ENCODE measurements around the gene USP47.

The USP47 gene

DNA sequence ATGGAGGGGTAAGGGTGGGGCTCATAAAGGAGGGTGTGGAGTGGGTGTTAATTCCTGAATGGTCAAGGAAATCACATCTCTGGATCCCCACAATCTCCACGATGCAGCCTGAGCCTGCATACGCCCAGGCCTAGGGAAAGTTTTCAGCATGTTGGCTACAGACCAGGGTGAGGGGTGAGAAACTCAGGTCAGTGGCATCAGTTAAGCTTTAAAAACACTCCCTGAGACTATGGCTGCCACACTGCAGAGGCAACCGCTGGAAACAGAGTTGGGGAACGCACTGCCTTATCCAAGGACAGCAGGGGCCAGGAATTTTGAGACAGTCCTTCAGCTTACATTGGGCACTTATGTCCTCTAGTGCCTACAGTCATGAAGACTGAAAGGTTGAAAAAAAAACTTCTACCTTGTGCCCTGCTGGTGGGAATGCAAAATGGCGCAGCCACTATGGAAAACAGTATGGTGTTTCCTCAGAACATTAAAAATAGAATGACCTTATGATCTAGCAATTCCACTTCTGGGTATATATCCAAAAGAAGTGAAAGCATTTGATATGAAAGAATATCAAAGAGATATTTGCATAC lies 147.0 kb downstream of the USP47 start:
- DNase-seq (ENCODE audit: low read depth, low spot score) = no peak
- Histone ChIP-seq H3K4me1 (ENCODE audit: control insufficient read depth, insufficient read depth, low read length) (peaks cover 2% of the 10 kb centered on the region), H3K9me3 (ENCODE audit: control insufficient read depth, insufficient read depth, low read length) (no peaks in the 10 kb centered on the region), H3K36me3 (ENCODE audit: control insufficient read depth, insufficient read depth, low read length) (no peaks in the 10 kb centered on the region), H3K27ac (ENCODE audit: low read length) (no peak overlapping the region), H3K4me3 (ENCODE audit: low read length) (no peak overlapping the region), H3K27me3 (ENCODE audit: control insufficient read depth, insufficient read depth, low read length) (no peaks in the 10 kb centered on the region)
- no CpG with 5 or more reads among the region's 5 CpGs for WGBS (ENCODE audit: insufficient coverage, insufficient read length)

DNA sequence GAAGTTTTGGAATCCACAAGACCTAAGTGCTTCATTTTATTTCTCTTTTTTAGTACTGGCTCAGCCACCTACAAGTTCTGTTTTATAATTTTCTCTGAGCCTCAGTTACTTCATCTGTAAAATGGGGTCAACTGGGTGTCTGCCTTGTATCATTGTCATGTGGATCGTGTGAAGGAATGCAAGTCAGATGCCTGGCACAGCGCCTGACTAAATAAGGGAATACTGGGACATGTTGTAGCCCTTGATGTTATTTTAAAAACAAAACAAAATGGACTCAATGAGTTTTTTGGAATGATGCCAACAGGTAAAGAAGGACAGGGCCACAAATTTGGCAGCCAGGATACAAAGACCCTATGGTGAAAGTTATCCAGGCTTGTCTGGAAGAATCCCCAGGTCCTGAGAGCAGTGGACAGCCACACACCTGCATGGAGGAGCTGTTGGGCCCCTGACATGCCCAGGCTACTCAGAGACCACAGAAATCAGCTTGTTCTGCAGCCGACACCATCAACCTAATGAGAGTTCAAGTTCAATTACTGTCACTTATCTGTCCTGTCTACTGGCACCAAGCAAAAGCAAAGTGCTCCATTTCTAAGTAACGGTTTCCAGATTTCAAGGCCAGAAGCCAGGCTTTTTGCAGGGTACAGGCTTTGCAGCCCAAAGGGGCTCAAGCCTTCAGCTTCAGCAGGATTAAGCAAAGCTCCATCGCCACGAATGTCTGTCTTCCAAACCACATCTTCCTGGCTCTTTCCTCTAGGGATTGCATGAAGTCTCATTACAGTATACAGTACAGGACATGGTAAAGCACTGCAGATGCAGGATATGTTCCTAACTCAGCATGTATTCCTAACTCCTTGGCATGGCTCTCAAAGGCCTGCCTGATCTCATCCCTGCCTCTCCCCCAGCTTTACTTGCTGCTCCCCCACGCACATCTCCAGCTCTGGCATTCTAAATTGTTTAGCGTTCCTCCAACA lies 148.3 kb downstream of the USP47 start:
- DNase-seq (ENCODE audit: low read depth, low spot score) = no peak
- Histone ChIP-seq H3K4me3 (ENCODE audit: low read length) (no peak overlapping the region), H3K36me3 (ENCODE audit: control insufficient read depth, insufficient read depth, low read length) (no peaks in the 10 kb centered on the region), H3K27ac (ENCODE audit: low read length) (no peak overlapping the region), H3K9me3 (ENCODE audit: control insufficient read depth, insufficient read depth, low read length) (no peaks in the 10 kb centered on the region), H3K27me3 (ENCODE audit: control insufficient read depth, insufficient read depth, low read length) (no peaks in the 10 kb centered on the region), H3K4me1 (ENCODE audit: control insufficient read depth, insufficient read depth, low read length) (peaks cover 2% of the 10 kb centered on the region)
- WGBS (ENCODE audit: insufficient coverage, insufficient read length) = no CpG with 5 or more reads among the region's 8 CpGs

DNA sequence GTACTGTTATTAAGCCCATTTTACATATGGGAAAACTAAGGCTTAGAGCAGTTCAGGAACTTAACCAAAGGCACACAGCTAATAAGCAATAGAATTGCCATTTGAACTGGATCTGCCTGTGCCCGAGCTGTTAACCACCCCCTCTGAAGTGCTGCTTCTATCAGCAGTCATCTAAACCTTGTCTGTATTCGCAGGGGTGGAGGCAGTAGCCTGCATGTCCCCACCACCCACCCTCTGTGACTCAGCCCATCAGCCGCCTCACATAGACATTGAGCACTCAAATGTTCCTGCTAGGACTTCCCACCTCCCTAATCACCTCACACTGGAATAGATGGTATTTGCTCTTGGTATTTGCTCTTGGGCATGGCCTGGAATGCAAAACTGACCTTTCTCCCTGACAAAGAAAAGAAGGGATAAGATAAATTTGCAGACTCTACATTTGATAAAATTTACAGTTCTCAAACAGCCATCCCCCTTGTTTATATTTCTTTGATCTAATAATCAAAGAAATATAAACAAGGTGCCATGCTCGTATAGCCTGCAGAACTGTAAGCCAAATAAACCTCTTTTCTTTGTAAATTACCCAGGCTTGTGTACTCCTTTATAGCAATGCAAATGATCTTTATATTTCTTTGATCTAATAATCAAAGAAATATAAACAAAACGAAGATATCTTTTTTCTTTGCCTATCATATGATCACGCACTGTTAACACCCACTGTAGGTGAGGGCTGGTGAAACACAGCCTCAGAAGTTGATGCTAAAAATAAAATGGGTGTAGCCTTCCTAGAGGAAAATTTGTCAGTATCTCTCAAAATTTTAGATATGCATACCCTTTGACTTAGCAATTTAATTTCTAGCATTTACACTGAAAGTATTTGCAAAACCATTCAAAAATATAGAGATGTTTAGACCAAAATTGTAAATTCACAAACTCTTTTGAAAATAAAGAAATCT lies 150.8 kb downstream of the USP47 start:
- H3K4me3 ChIP-seq (ENCODE audit: low read length) = no peak overlapping the region
- DNase-seq (ENCODE audit: low read depth, low spot score) = no peak
- no peak overlapping the region for H3K27ac ChIP-seq (ENCODE audit: low read length)
- H3K36me3 ChIP-seq (ENCODE audit: control insufficient read depth, insufficient read depth, low read length) = peaks cover 7% of the 10 kb centered on the region; the same call in 1 of the 2 replicates
- H3K27me3 ChIP-seq (ENCODE audit: control insufficient read depth, insufficient read depth, low read length) = no peaks in the 10 kb centered on the region
- no CpG with 5 or more reads among the region's 6 CpGs for WGBS (ENCODE audit: insufficient coverage, insufficient read length)
- no peaks in the 10 kb centered on the region for H3K9me3 ChIP-seq (ENCODE audit: control insufficient read depth, insufficient read depth, low read length)
- H3K4me1 ChIP-seq (ENCODE audit: control insufficient read depth, insufficient read depth, low read length) = no peaks in the 10 kb centered on the region

DNA sequence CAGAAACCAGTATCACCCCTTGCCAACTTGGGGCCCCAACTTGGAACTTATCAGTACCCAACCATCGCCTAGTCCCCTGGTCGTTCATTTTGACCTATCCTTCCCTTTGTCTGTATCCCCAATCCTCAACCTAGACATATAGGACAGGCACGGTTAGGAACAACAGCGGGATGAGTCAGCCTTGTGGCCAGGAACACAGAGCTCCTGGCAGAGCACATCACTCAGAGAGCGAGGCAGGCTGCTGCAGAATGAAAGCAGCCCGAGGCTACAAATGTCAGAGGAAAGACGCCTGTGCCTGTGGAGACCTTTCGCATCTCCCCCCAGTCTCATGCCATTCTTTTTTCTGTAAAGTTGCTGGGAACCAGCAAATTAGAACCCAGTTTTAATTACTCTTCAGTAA lies 152.1 kb downstream of the USP47 start:
- H3K4me3 ChIP-seq (ENCODE audit: low read length) = no peak overlapping the region
- WGBS (ENCODE audit: insufficient coverage, insufficient read length) = no CpG with 5 or more reads among the region's 8 CpGs
- no peaks in the 10 kb centered on the region for H3K9me3 ChIP-seq (ENCODE audit: control insufficient read depth, insufficient read depth, low read length)
- H3K4me1 ChIP-seq (ENCODE audit: control insufficient read depth, insufficient read depth, low read length) = no peaks in the 10 kb centered on the region
- no peaks in the 10 kb centered on the region for H3K27me3 ChIP-seq (ENCODE audit: control insufficient read depth, insufficient read depth, low read length)
- H3K27ac ChIP-seq (ENCODE audit: low read length) = no peak overlapping the region
- peaks cover 7% of the 10 kb centered on the region; the same call in 1 of the 2 replicates for H3K36me3 ChIP-seq (ENCODE audit: control insufficient read depth, insufficient read depth, low read length)
- no peak for DNase-seq (ENCODE audit: low read depth, low spot score)

DNA sequence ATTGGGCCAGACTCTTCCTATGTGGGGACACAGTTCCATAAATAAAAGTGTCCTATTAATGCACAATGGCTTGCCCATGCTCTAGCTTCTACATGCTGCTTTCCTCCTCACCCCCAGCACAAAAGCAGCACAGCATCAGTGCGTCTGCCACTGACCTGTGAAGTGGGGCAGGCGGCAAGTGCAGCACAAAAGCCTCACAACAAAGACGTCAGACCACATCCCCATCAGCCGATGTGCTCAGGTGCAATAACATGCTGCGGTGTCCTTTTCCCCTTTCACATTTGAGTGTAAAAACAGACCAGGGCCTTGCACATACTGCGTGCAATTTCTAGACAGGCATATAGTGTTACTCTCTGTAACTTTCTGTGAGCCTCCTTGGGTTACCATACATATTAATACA lies 153.8 kb downstream of the USP47 start:
- Histone ChIP-seq H3K27me3 (ENCODE audit: control insufficient read depth, insufficient read depth, low read length) (no peaks in the 10 kb centered on the region), H3K9me3 (ENCODE audit: control insufficient read depth, insufficient read depth, low read length) (no peaks in the 10 kb centered on the region), H3K4me3 (ENCODE audit: low read length) (no peak overlapping the region), H3K36me3 (ENCODE audit: control insufficient read depth, insufficient read depth, low read length) (peaks cover 7% of the 10 kb centered on the region; the same call in 1 of the 2 replicates), H3K4me1 (ENCODE audit: control insufficient read depth, insufficient read depth, low read length) (no peaks in the 10 kb centered on the region), H3K27ac (ENCODE audit: low read length) (no peak overlapping the region)
- WGBS (ENCODE audit: insufficient coverage, insufficient read length) = no CpG with 5 or more reads among the region's 6 CpGs
- DNase-seq (ENCODE audit: low read depth, low spot score) = no peak

DNA sequence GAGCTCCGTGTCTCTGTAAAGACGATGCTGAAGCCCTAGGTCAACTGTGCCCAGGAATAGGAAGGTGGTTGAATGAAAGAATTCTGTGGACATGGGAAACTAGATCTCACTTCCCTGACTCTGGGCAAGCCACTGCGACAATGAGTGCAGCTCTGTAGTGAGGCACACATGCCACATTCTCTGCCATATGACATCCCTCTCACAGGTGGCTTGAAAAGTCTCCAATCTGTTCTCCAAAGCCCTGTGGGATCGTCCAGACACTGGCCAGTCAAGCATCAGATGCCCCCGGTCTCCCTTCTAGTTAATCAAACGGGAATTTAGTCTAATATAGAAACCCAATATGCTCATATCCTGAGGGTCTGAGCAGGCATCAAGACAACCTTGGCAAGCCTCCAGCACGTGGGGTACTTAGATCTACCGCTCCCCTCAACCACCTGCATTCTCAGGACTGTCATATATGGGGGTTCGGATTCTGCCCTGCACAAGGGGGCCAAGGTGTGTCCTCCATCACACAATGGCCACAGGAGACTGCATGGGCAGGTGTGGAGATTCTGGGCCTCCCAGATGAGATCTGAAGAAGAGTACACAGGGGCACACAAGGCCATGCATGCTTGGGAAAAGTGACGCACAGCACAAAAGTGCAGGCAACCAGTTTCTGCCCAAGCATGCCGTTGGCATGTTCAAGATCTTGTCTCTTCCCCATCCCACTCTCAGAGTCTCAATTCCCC lies 154.7 kb downstream of the USP47 start:
- H3K27me3 ChIP-seq (ENCODE audit: control insufficient read depth, insufficient read depth, low read length) = no peaks in the 10 kb centered on the region
- H3K27ac ChIP-seq (ENCODE audit: low read length) = no peak overlapping the region
- no peak overlapping the region for H3K4me3 ChIP-seq (ENCODE audit: low read length)
- no peak for DNase-seq (ENCODE audit: low read depth, low spot score)
- H3K36me3 ChIP-seq (ENCODE audit: control insufficient read depth, insufficient read depth, low read length) = peaks cover 7% of the 10 kb centered on the region; the same call in 1 of the 2 replicates
- no peaks in the 10 kb centered on the region for H3K9me3 ChIP-seq (ENCODE audit: control insufficient read depth, insufficient read depth, low read length)
- H3K4me1 ChIP-seq (ENCODE audit: control insufficient read depth, insufficient read depth, low read length) = no peaks in the 10 kb centered on the region
- no CpG with 5 or more reads among the region's 11 CpGs for WGBS (ENCODE audit: insufficient coverage, insufficient read length)

DNA sequence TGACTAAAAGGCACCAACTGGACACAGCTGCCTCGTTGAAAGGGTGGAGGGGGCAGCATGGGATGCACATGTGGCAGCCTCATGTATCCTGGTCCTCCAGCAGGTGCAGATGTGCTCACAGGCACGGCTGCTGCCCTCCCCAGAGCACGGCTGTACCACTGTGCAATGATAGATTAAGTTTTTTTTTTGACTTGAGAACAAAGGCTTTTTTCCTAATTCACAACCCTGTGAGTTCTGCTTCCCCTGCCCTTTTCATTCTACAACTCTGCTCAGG lies 155.2 kb downstream of the USP47 start:
- H3K27me3 ChIP-seq (ENCODE audit: control insufficient read depth, insufficient read depth, low read length) = no peaks in the 10 kb centered on the region
- H3K4me1 ChIP-seq (ENCODE audit: control insufficient read depth, insufficient read depth, low read length) = no peaks in the 10 kb centered on the region
- peaks cover 7% of the 10 kb centered on the region; the same call in 1 of the 2 replicates for H3K36me3 ChIP-seq (ENCODE audit: control insufficient read depth, insufficient read depth, low read length)
- no CpG with 5 or more reads among the region's 3 CpGs for WGBS (ENCODE audit: insufficient coverage, insufficient read length)
- H3K4me3 ChIP-seq (ENCODE audit: low read length) = no peak overlapping the region
- H3K9me3 ChIP-seq (ENCODE audit: control insufficient read depth, insufficient read depth, low read length) = no peaks in the 10 kb centered on the region
- no peak for DNase-seq (ENCODE audit: low read depth, low spot score)
- H3K27ac ChIP-seq (ENCODE audit: low read length) = no peak overlapping the region

DNA sequence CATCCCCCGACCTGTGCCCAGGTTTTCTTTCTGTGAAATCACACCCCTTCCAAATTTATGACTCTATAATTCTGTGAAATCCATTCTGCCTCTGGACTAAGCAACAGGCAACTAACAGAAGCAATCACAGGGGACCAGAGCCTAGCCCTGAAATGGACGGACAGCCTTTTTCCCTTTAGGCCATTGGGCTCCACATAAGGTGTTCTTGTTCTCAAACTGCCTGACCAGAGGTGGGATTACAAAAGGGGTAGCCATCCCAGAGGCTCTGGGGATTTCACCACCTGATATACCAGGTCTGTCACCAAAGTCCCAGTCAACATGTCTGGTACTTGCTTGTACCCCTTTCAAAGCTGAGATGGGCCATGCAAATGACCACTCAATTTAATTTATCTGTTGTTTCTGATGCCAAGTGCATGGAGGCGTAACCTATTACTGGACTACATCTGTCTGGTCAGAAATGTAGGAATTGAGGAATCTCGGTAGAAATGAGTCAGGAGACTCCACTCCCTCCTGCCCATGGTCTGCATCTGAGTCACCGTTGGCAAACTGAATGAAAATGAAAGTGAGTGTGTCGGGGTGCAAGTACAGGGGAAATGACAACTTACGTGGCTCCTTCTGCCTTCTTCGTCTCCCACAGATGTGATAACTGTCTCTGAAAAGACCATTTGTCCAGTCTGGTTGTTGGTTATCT lies 156.5 kb downstream of the USP47 start:
- H3K4me3 ChIP-seq (ENCODE audit: low read length) = no peak overlapping the region
- H3K27ac ChIP-seq (ENCODE audit: low read length) = no peak overlapping the region
- H3K9me3 ChIP-seq (ENCODE audit: control insufficient read depth, insufficient read depth, low read length) = no peaks in the 10 kb centered on the region
- no peaks in the 10 kb centered on the region for H3K27me3 ChIP-seq (ENCODE audit: control insufficient read depth, insufficient read depth, low read length)
- WGBS (ENCODE audit: insufficient coverage, insufficient read length) = no CpG with 5 or more reads among the region's 8 CpGs
- no peak for DNase-seq (ENCODE audit: low read depth, low spot score)
- H3K36me3 ChIP-seq (ENCODE audit: control insufficient read depth, insufficient read depth, low read length) = peaks cover 7% of the 10 kb centered on the region; the same call in 1 of the 2 replicates
- H3K4me1 ChIP-seq (ENCODE audit: control insufficient read depth, insufficient read depth, low read length) = no peaks in the 10 kb centered on the region

DNA sequence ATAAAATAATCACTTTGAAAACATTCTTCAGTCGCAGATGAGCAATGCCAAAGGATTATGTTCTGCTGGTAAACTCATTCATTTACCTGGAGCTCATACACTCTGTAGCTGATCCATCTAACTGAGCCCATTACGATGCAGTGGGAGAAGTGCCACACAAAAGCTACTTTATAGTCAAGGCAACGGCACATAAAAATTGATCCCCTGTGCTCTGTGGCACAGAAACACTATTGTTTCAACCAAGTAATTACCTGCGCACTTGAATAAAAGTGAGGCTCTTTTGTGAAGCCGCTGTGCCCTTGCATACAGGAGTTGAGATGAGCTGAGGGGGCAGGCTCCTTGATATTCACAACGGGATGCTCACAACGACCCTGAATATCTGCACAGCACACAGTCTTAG lies 159.4 kb downstream of the USP47 start:
- Histone ChIP-seq H3K9me3 (ENCODE audit: control insufficient read depth, insufficient read depth, low read length) (no peaks in the 10 kb centered on the region), H3K27me3 (ENCODE audit: control insufficient read depth, insufficient read depth, low read length) (no peaks in the 10 kb centered on the region), H3K36me3 (ENCODE audit: control insufficient read depth, insufficient read depth, low read length) (peaks cover 7% of the 10 kb centered on the region; the same call in 1 of the 2 replicates), H3K27ac (ENCODE audit: low read length) (no peak overlapping the region), H3K4me1 (ENCODE audit: control insufficient read depth, insufficient read depth, low read length) (no peaks in the 10 kb centered on the region), H3K4me3 (ENCODE audit: low read length) (no peak overlapping the region)
- WGBS (ENCODE audit: insufficient coverage, insufficient read length) = no CpG with 5 or more reads among the region's 7 CpGs
- DNase-seq (ENCODE audit: low read depth, low spot score) = no peak

Data from iPS DF 6.9 (cell line).